Right renal cortex interstitium (tissue), 3 donors: ENCODE data around the gene GADD45GIP1. TPM values are rescaled to one million over a fixed set of nuclear protein-coding genes. Genes with fewer than 3 reads are reported as not detected.
"Not testable (repeated sequence)": the region's sequence is repeated elsewhere in the genome, so short reads cannot be mapped to it uniquely, and the experiment has no call there.

Source experiments
- DNase-seq, 3 donors: peaks; one replicate each; pipeline ENCODE4 v3.0.0-alpha.2; 2013; ENCODE audit warnings: low read depth in 3 of 3, low spot score in 2 of 3
- polyA plus RNA-seq, 3 donors: library from polyadenylated mRNA; unstranded; fragments of 120-200 nt; gene quantifications; one replicate each; pipeline ENCODE4 v1.2.1, GENCODE V29; 2013; ENCODE audit not compliant: insufficient read length in 3 of 3

Gene GADD45GIP1
- polyA plus RNA-seq, 3 donors = 28.0 to 33.3 (median 30.6) TPM

GRCh38 chr19:12990853-12991252 is 33.8 kb upstream of the GADD45GIP1 start:
- DNase-seq = no peak

GRCh38 chr19:12990431-12990830 is 33.4 kb upstream of the GADD45GIP1 start:
- DNase-seq = no peak

GRCh38 chr19:12987781-12988180 is 30.8 kb upstream of the GADD45GIP1 start:
- DNase-seq = no peak

GRCh38 chr19:12987190-12987589 is 30.2 kb upstream of the GADD45GIP1 start:
- DNase-seq = no peak

GRCh38 chr19:12986726-12987125 is 29.7 kb upstream of the GADD45GIP1 start:
- DNase-seq = no peak

- no peak for DNase-seq
Measured at GRCh38 chr19:12985049-12985776, 28.2 kb upstream of the GADD45GIP1 start.

- DNase-seq = no peak
Measured at GRCh38 chr19:12984683-12985048, 27.6 kb upstream of the GADD45GIP1 start.

- no peak for DNase-seq
Measured at GRCh38 chr19:12984143-12984627, 27.2 kb upstream of the GADD45GIP1 start.

- DNase-seq = no peak
Measured at GRCh38 chr19:12983542-12984142, 26.6 kb upstream of the GADD45GIP1 start.

GRCh38 chr19:12983091-12983490 is 26.1 kb upstream of the GADD45GIP1 start:
- DNase-seq = no peak

GRCh38 chr19:12982648-12983047 is 25.6 kb upstream of the GADD45GIP1 start:
- no peak for DNase-seq

GRCh38 chr19:12979974-12980373 is 23.0 kb upstream of the GADD45GIP1 start:
- no peak for DNase-seq

GRCh38 chr19:12976109-12976508 is 19.1 kb upstream of the GADD45GIP1 start:
- DNase-seq = not testable (repeated sequence)

GRCh38 chr19:12975221-12975741 is 18.3 kb upstream of the GADD45GIP1 start:
- DNase-seq = no peak

- DNase-seq = no peak
Measured at GRCh38 chr19:12974301-12975220, 17.5 kb upstream of the GADD45GIP1 start.

- DNase-seq = no peak
Measured at GRCh38 chr19:12973236-12973635, 16.2 kb upstream of the GADD45GIP1 start.

- no peak for DNase-seq
Measured at GRCh38 chr19:12970070-12970820, 13.2 kb upstream of the GADD45GIP1 start.

- DNase-seq = no peak
Measured at GRCh38 chr19:12969292-12969988, 12.4 kb upstream of the GADD45GIP1 start, which contains the start of gene DAND5. TSS of gene DAND5 (plus strand) at chr19:12969576. CDS start at chr19:12969661, 85 bp downstream.

- DNase-seq = no peak
Measured at GRCh38 chr19:12967907-12968306, 10.9 kb upstream of the GADD45GIP1 start.

- no peak for DNase-seq
Measured at GRCh38 chr19:12965812-12966135, 8.8 kb upstream of the GADD45GIP1 start.
